Inferior parietal cortex (tissue), 1 donor: ENCODE data around the gene CORO2B.

Source experiments
- DNase-seq: peaks from one replicate; pipeline ENCODE4 v3.0.0-alpha.2; 2016; ENCODE audit errors: extremely low spot score

The CORO2B gene

GRCh38 chr15:68699881-68700454, 121.2 kb downstream of the CORO2B start:
- DNase-seq: no peak

- DNase-seq: peak; percentile 80
These were observed 121.8 kb downstream of the CORO2B start for GRCh38 chr15:68700455-68701123.

- no peak for DNase-seq
These were observed 123.1 kb downstream of the CORO2B start for GRCh38 chr15:68701886-68702285.

GRCh38 chr15:68704496-68705021, 125.8 kb downstream of the CORO2B start:
- no peak for DNase-seq

GRCh38 chr15:68706256-68706655, 127.5 kb downstream of the CORO2B start:
- DNase-seq: no peak

- no peak for DNase-seq
These were observed 128.1 kb downstream of the CORO2B start for GRCh38 chr15:68706931-68707330.

GRCh38 chr15:68707386-68707785, 128.6 kb downstream of the CORO2B start:
- DNase-seq: no peak

GRCh38 chr15:68709876-68710275, 131.1 kb downstream of the CORO2B start:
- DNase-seq: no peak

- DNase-seq: no peak
These were observed 131.7 kb downstream of the CORO2B start for GRCh38 chr15:68710536-68710935.

- DNase-seq: no peak
These were observed 132.6 kb downstream of the CORO2B start for GRCh38 chr15:68711406-68711805.

- no peak for DNase-seq
These were observed 134.1 kb downstream of the CORO2B start for GRCh38 chr15:68712886-68713285.

GRCh38 chr15:68713874-68714273, 135.1 kb downstream of the CORO2B start:
- no peak for DNase-seq

GRCh38 chr15:68715111-68715510, 136.3 kb downstream of the CORO2B start:
- DNase-seq: no peak

GRCh38 chr15:68717951-68718350, 139.2 kb downstream of the CORO2B start:
- DNase-seq: no peak

- no peak for DNase-seq
These were observed 139.7 kb downstream of the CORO2B start for GRCh38 chr15:68718468-68718867.

GRCh38 chr15:68719051-68719450, 140.3 kb downstream of the CORO2B start:
- DNase-seq: no peak

- no peak for DNase-seq
These were observed 140.9 kb downstream of the CORO2B start for GRCh38 chr15:68719672-68720071.

GRCh38 chr15:68721886-68722285, 143.1 kb downstream of the CORO2B start:
- no peak for DNase-seq

- DNase-seq: no peak
These were observed 146.9 kb downstream of the CORO2B start for GRCh38 chr15:68725736-68726135.

- DNase-seq: no peak
These were observed 147.5 kb downstream of the CORO2B start for GRCh38 chr15:68726246-68726645.

- DNase-seq: peak; percentile 32
These were observed 151.1 kb downstream of the CORO2B start for GRCh38 chr15:68729789-68730411.

- DNase-seq: peak; percentile 81
These were observed 151.7 kb downstream of the CORO2B start for GRCh38 chr15:68730471-68730919.
